Neural cell (in vitro differentiated cells): ENCODE results near the gene GNPDA2. TPM values are rescaled to one million over a fixed set of nuclear protein-coding genes. Genes with fewer than 3 reads are reported as not detected.

Source experiments
- H2AFZ ChIP-seq: fragments of 200-600, 300-800 bp; sonication (generic), shearing (Covaris generic); 2 replicates; pipeline ENCODE4 v1.6.0; 2014; ENCODE audit warnings: low read depth, mild to moderate bottlenecking, antibody characterized with exemption, low read length, moderate library complexity
- H3F3A ChIP-seq: fragments of 200-600 bp; shearing (Covaris generic); 2 replicates; pipeline ENCODE4 v1.6.1; 2016; ENCODE audit warnings: mild to moderate bottlenecking, moderate library complexity, mixed read lengths, antibody characterized with exemption, low read length; ENCODE audit not compliant: insufficient read depth, poor library complexity, severe bottlenecking
- H3K27ac ChIP-seq: fragments of 200-600, 300-800 bp; sonication (generic), shearing (Covaris generic); 2 replicates; pipeline ENCODE4 v1.5.1; 2014; ENCODE audit warnings: mild to moderate bottlenecking, low read length, moderate library complexity
- H3K27me3 ChIP-seq: fragments of 300-800, 200-600 bp; sonication (generic), shearing (Covaris generic); 2 replicates; pipeline ENCODE4 v1.6.0; 2014; ENCODE audit warnings: mild to moderate bottlenecking, low read depth, low read length, moderate library complexity; ENCODE audit not compliant: insufficient read depth
- H3K36me3 ChIP-seq: fragments of 300-800, 200-600 bp; sonication (generic), shearing (Covaris generic); 2 replicates; pipeline ENCODE4 v1.5.1; 2014; ENCODE audit warnings: mild to moderate bottlenecking, antibody characterized with exemption, low read length, moderate library complexity; ENCODE audit not compliant: insufficient read depth
- H3K4me2 ChIP-seq: fragments of 300-800, 200-600 bp; sonication (generic), shearing (Covaris generic); 2 replicates; pipeline ENCODE4 v1.6.0; 2014; ENCODE audit warnings: mild to moderate bottlenecking, low read length
- H3K4me3 ChIP-seq: fragments of 300-800, 200-600 bp; sonication (generic), shearing (Covaris generic); 2 replicates; pipeline ENCODE4 v1.5.1; 2014; ENCODE audit warnings: mild to moderate bottlenecking, low read length, moderate library complexity
- H3K79me2 ChIP-seq: fragments of 200-600 bp; shearing (Covaris generic); replicated peaks from 2 replicates; pipeline ENCODE4 v1.6.0; 2014; ENCODE audit warnings: mild to moderate bottlenecking, low read length, moderate library complexity; ENCODE audit not compliant: insufficient read depth
- H3K9ac ChIP-seq: fragments of 300-800, 200-600 bp; sonication (generic), shearing (Covaris generic); 2 replicates; pipeline ENCODE4 v1.6.1; 2016; ENCODE audit warnings: mild to moderate bottlenecking, low read length, mixed read lengths
- H3K9me2 ChIP-seq: fragments of 200-600 bp; shearing (Covaris generic); 2 replicates; pipeline ENCODE4 v1.6.1; 2016; ENCODE audit warnings: mild to moderate bottlenecking, low read length, mixed read lengths; ENCODE audit not compliant: insufficient read depth
- H3K9me3 ChIP-seq: fragments of 200-600, 300-800 bp; sonication (generic), shearing (Covaris generic); 2 replicates; pipeline ENCODE4 v1.6.1; 2016; ENCODE audit warnings: mild to moderate bottlenecking, mixed run types, low read length, moderate library complexity, mixed read lengths
- H4K20me1 ChIP-seq: fragments of 200-600 bp; shearing (Covaris generic); 2 replicates; pipeline ENCODE4 v1.6.1; 2016; ENCODE audit warnings: mild to moderate bottlenecking, mixed run types; ENCODE audit not compliant: insufficient read depth
- CTCF ChIP-seq: fragments of 450-650 bp; IDR thresholded peaks from 2 replicates; pipeline ENCODE4 v1.5.1; 2014; ENCODE audit warnings: antibody characterized with exemption, mild to moderate bottlenecking, moderate library complexity; ENCODE audit not compliant: poor library complexity, severe bottlenecking
- EP300 ChIP-seq: fragments of 450-650 bp; conservative IDR thresholded peaks from 2 replicates; pipeline ENCODE4 v1.6.1; 2014; ENCODE audit warnings: antibody characterized with exemption, mild to moderate bottlenecking, moderate library complexity; ENCODE audit not compliant: poor library complexity, severe bottlenecking
- EZH2 ChIP-seq: fragments of 200-600, 300-800 bp; shearing (Covaris generic), sonication (generic); IDR thresholded peaks from 2 replicates; pipeline ENCODE4 v1.6.1; 2014; ENCODE audit warnings: antibody characterized with exemption, low read length, borderline replicate concordance, mild to moderate bottlenecking; ENCODE audit not compliant: insufficient read depth, poor library complexity, severe bottlenecking
- MXI1 ChIP-seq: fragments of 450-650 bp; conservative IDR thresholded peaks from 2 replicates; pipeline ENCODE4 v1.6.1; 2014; ENCODE audit warnings: antibody characterized with exemption, mild to moderate bottlenecking; ENCODE audit not compliant: poor library complexity, severe bottlenecking
- POLR2AphosphoS5 ChIP-seq: IDR thresholded peaks from 2 replicates; pipeline ENCODE4 v1.6.1; 2012
- RAD21 ChIP-seq: fragments of 450-650 bp; conservative IDR thresholded peaks from 2 replicates; pipeline ENCODE4 v1.6.1; 2014; ENCODE audit warnings: antibody characterized with exemption, mild to moderate bottlenecking, moderate library complexity
- REST ChIP-seq: IDR thresholded peaks from 2 replicates; pipeline ENCODE4 v1.6.1; 2012; ENCODE audit warnings: borderline replicate concordance
- SMC3 ChIP-seq: fragments of 450-650 bp; conservative IDR thresholded peaks from 2 replicates; pipeline ENCODE4 v1.6.1; 2014; ENCODE audit warnings: antibody characterized with exemption, mild to moderate bottlenecking, moderate library complexity; ENCODE audit not compliant: poor library complexity
- TAF1 ChIP-seq: IDR thresholded peaks from 2 replicates; pipeline ENCODE4 v1.6.1; 2012; ENCODE audit warnings: low read depth
- polyA plus RNA-seq: library from polyadenylated mRNA; depleted of rRNA; stranded (reverse); fragments of >200 nt; gene quantifications from 2 replicates; pipeline ENCODE4 v1.2.3, GENCODE V29; 2014

Gene GNPDA2
- polyA plus RNA-seq, 1 donor from 2014 or later: 40.7 TPM

GRCh38 chr4:44725726-44726037, 674 bp downstream of the GNPDA2 start:
- peak overlapping the region; percentile 61 for H3K27ac ChIP-seq
- peak overlapping the region; percentile 81 for H2AFZ ChIP-seq
- no peak for TF ChIP-seq CTCF
- TF ChIP-seq TAF1: no peak
- no peak for TF ChIP-seq RAD21
- no peak for TF ChIP-seq MXI1
- no peak for TF ChIP-seq EP300
- TF ChIP-seq EZH2: no peak
- TF ChIP-seq POLR2AphosphoS5: no peak
- no peak for TF ChIP-seq REST
- TF ChIP-seq SMC3: no peak

GRCh38 chr4:44725166-44725565, 1.2 kb downstream of the GNPDA2 start:
- H2AFZ ChIP-seq: no peak overlapping the region
- no peak for TF ChIP-seq POLR2AphosphoS5
- no peak for TF ChIP-seq MXI1
- no peak for TF ChIP-seq SMC3
- no peak for TF ChIP-seq CTCF
- no peak for TF ChIP-seq EP300
- TF ChIP-seq TAF1: no peak
- TF ChIP-seq REST: no peak
- TF ChIP-seq RAD21: no peak
- no peak for TF ChIP-seq EZH2
- H3K27ac ChIP-seq: no peak overlapping the region
- H3K9me2 ChIP-seq: no peaks in the 10 kb centered on the region
- H3K9ac ChIP-seq: peak overlapping the region; percentile 79
- H3K9me3 ChIP-seq: no peaks in the 10 kb centered on the region
- H3K79me2 ChIP-seq: peaks cover 39% of the 10 kb centered on the region
- H4K20me1 ChIP-seq: no peaks in the 10 kb centered on the region
- peak overlapping the region; percentile 85 for H3K4me3 ChIP-seq
- peak overlapping the region; percentile 76 for H3K4me2 ChIP-seq
- H3F3A ChIP-seq: no peaks in the 10 kb centered on the region
- H3K27me3 ChIP-seq: no peaks in the 10 kb centered on the region
- H3K36me3 ChIP-seq: no peaks in the 10 kb centered on the region

More at GRCh38 chr4:44725726-44726037, 674 bp downstream of the GNPDA2 start:
- Histone ChIP-seq H3K4me2 (peak overlapping the region; percentile 76), H3K9me2 (no peaks in the 10 kb centered on the region), H3F3A (no peaks in the 10 kb centered on the region), H3K79me2 (peaks cover 39% of the 10 kb centered on the region), H3K9ac (peak overlapping the region; percentile 79), H3K27me3 (no peaks in the 10 kb centered on the region), H3K4me3 (peak overlapping the region; percentile 85), H4K20me1 (no peaks in the 10 kb centered on the region), H3K9me3 (no peaks in the 10 kb centered on the region), H3K36me3 (no peaks in the 10 kb centered on the region)
